Measurements from ENCODE around the gene CAPN5.

DNA sequence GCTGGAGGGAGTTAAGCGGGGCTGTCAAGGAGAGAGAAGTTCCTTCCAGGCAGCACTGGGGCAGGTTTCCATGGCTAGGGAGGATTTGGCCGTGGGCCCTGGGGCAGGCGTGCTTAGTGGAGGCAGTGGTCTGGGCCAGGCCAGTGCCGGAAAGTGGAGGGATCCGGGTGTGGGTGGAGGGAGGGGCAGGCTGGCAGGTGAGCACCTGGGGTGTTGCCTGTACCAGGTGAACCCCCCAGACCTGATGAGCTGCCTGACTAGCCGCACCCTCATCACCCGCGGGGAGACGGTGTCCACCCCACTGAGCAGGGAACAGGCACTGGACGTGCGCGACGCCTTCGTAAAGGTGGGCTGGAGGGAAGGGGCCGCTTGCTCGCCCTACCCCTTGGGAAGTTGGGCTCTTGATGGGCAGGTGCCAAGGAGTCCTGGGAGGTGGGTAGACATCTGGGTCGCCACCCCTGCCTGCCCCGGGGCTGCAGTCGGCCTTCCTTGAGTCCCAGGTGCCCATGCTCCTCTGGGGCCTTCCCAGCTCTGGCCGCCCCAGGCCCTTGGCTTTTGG, 93.2 kb downstream of the CAPN5 start:
- TF ChIP-seq, protein P1, sequence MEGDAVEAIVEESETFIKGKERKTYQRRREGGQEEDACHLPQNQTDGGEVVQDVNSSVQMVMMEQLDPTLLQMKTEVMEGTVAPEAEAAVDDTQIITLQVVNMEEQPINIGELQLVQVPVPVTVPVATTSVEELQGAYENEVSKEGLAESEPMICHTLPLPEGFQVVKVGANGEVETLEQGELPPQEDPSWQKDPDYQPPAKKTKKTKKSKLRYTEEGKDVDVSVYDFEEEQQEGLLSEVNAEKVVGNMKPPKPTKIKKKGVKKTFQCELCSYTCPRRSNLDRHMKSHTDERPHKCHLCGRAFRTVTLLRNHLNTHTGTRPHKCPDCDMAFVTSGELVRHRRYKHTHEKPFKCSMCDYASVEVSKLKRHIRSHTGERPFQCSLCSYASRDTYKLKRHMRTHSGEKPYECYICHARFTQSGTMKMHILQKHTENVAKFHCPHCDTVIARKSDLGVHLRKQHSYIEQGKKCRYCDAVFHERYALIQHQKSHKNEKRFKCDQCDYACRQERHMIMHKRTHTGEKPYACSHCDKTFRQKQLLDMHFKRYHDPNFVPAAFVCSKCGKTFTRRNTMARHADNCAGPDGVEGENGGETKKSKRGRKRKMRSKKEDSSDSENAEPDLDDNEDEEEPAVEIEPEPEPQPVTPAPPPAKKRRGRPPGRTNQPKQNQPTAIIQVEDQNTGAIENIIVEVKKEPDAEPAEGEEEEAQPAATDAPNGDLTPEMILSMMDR (conservative IDR thresholded peaks at IDR 0.05 in 1 of 2, IDR thresholded peaks at IDR 0.05 in 1 of 2; ENCODE audit: low read depth in 1 of 2, low read length in 2 of 2): no peak
- TF ChIP-seq EZH2 (IDR thresholded peaks at IDR 0.05; ENCODE audit: low read length, missing control alignments): no peak

Data from fibroblast of lung (primary cell).